HG03558 (cell line): ENCODE data around the gene CACNA1D.

Experiments used
- ATAC-seq: cut with Tn5 transposase; IDR thresholded peaks from one replicate; pipeline ENCODE4 v1.9.1; 2021; ENCODE audit warnings: moderate number of reproducible peaks; ENCODE audit not compliant: unreplicated experiment; ENCODE audit errors: extremely low read depth

Gene CACNA1D

DNA sequence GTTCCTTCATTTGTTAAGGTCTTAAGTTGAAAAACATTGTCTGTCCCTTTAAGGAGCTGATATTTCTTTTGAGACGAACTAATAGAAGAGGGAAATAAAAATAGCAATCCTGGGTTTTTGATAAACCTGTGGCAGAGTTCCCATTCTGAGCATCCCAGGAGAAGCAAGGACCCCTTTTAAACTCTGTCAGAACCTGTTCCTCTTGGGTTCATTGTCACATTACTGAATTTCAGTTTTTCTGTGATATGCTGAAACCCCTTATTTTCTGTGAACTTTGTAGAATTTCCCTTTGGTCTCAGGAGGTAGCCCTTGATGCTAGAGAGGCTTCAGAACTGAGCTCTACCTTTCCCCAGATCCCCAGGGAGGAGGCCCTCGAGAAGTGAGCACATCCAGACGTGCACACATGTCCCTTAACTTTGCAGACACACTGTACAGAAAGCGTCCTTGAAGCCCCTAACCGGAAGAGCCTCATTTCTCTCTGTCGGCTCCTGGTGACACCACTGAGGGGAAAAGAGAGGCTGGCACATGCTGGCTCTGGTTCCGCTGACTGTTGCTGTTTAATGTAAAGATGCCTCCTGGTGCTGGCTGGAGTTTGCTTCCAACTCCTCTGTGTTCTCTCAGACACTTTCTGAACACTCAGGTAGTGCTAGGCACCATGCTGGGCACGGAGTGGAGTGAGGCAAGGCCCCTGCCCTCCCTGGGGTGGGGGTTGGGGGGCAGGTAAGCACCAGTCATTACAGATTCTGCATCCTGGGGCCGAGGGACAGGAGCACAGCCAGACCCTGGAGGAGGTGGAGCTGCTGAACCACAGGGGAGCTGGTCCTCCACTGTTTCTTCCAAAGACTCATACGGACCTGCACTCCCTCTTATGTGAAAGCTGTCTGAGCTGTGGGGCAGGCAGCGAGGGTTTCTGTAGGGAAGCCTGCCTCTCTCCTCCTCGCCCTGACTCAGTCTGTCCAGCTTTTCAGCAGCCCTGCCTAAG, 274.4 kb downstream of the CACNA1D start:
- no peak for ATAC-seq

DNA sequence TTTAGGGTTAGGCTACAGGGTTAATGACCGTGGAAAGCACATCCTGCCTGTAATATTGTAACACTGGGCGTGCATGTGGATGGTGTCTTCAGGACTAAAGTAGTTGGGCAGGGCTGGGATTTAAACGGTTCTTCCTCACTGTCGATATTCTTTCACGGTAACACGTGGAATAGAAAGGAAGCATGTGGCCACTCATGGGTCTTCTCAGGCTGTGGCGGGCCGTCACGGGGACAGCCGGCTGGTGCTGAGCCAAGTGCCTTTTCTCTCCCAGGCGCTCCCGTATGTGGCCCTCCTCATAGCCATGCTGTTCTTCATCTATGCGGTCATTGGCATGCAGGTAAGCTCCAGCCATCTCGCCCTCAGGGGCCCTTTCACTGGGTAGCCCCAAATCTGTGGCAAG, 278.2 kb downstream of the CACNA1D start:
- ATAC-seq: no peak

DNA sequence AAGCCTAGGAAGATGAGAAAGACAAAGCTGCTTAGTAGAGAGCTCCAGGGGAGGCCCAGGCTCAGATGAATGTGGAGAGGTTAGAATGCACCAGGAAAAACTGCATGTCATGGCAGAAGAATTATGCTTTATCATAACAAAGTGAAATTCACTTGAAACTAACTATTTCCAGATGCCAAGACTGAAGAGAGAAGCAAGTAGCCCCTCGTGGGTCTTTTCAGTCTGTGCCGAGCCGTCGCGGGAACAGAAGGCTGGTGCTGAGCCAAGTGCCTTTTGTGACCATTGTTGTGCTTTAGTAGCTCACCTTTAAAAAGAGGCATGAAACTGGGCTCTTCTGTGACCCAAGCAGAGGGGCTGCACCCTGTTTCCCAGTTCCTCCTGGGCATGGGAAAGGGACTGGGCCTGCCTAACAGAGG, 278.6 kb downstream of the CACNA1D start:
- no peak for ATAC-seq

DNA sequence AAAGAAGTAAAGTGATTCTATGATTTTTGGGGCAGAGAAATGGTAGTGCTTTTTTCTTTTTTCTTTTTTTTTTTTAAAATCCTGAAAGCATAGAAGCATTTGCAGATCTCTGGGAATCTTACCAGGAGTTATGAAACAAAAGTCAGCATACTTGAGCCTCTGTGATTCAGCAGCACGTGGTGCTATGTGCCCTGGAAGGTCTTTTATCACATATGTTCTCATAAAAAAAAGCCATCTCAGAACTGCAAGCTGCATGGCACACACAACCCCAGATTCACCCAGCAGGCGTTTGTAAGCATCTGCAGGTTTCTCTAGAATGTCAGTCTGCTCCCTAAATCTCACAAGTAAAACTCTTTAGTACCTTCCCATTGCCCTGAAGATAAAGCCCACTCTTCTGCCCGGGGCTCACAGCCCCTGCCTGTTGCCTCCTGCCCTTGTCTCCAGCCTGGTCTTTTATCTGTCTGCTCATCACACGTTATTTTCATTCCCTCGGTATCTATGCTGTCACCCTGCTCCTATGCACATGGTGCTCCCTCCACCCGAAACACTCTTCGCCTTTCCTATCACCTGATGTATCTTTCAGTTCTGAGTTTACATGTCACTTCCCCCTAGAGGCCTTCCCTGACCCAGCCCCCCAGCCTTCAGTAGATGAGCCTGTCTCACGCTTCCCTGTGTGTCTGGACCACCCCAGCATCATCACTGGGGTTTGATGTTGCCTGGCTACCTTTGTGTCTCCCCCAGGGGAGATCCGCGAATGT, 279.4 kb downstream of the CACNA1D start:
- peak; percentile 86 for ATAC-seq

DNA sequence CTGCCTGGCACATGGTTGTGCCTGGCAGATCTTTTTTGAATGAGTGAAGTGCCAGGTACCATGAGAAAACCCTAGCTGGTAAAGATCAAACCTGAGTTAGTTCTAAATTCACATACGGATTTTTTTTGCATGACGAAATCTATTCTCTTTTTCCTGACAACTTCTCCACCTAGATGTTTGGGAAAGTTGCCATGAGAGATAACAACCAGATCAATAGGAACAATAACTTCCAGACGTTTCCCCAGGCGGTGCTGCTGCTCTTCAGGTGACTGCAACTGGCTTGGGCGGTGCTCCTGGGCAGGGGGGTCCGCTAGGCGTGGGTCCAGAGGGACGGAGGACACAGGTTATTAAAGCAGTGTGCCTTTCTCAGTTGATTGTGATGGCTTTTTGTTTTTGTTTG, 280.0 kb downstream of the CACNA1D start:
- ATAC-seq: no peak

DNA sequence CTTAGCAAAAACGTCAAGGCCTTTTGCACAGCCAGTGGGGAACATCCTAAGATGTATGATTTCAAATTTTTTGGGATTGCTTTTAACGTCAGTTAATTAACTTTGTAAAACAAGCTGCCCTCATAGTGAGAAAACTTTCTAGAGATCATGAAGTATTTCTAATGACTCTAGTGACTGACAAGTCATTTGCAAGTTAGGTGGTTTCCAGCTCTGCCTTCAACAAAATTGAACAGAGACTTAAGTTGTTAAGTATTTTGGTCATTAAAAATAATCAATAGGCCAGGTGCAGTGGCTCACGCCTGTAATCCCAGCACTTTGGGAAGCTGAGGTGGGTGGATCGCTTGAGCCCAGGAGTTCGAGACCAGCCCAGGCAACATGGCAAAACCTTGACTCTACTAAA, 280.6 kb downstream of the CACNA1D start:
- no peak for ATAC-seq

DNA sequence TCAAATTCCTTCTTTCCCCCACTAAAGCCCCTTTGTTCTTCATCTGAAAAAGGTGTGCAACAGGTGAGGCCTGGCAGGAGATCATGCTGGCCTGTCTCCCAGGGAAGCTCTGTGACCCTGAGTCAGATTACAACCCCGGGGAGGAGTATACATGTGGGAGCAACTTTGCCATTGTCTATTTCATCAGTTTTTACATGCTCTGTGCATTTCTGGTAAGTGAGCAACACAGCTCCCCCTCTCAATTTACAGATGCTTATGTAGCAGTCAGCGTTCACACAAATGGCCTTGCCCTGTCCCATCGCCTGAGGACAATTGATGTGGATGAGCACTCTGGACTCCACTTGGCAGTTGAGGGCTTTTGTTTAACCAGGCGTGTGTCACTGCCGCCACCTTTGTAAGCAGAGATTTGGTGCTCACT, 281.4 kb downstream of the CACNA1D start:
- ATAC-seq: no peak

DNA sequence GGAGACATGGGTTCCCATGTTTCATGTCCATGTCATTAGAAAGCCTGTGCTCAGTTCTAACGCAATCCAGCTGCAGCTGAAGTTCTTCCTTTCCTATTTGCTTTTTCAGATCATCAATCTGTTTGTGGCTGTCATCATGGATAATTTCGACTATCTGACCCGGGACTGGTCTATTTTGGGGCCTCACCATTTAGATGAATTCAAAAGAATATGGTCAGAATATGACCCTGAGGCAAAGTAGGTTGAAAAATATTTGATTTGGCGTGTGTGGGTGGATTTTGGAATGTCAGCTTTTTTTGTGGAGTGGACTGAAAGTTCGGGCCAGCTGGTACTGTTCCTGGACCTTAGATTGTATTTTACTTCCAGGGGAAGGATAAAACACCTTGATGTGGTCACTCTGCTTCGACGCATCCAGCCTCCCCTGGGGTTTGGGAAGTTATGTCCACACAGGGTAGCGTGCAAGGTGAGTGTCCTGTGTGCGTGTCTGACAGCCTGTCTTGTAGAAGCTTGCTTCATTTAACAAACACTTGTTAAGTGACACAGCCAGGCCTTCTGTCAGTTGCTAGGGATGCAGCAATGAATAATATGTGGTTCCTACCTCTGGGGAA, 282.2 kb downstream of the CACNA1D start:
- ATAC-seq: no peak

DNA sequence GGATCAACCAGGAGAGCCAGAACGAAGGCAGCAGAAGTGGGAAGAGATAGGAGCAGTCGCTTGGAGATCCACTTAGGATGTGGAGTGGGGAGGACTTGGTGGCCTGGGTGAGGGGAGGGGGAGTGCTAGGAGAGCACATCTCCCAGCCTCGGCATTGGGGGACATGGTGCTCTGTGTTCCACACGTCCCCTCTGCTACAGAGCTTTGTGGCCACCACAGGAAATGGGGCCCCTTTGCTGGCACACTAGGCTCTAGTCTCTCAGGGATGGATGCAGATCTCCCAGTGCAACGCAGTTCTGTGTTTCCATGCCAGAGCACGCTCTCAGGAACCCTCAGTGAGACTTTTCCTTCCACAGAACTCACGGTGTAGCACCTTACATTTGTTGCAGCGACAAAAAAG, 283.1 kb downstream of the CACNA1D start:
- no peak for ATAC-seq

DNA sequence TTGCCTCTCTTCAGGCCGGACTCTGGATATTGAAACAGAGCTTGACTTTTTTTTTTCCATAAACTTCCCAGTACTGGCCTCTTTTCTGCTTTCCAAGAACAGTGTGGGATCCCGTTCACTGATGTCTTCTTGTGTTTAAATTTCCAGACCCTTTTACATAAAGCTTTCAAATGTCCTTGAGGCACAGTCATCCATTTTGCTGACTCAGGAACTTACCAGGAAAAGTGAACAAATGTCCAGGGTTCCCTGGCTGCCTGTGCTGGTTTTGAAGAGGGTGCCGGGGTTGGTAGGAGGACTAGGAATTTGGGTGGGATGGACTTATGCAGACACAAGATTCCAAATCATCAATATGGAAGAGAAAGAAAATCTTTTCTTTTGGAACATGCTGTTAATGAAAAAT, 283.7 kb downstream of the CACNA1D start:
- no peak for ATAC-seq

DNA sequence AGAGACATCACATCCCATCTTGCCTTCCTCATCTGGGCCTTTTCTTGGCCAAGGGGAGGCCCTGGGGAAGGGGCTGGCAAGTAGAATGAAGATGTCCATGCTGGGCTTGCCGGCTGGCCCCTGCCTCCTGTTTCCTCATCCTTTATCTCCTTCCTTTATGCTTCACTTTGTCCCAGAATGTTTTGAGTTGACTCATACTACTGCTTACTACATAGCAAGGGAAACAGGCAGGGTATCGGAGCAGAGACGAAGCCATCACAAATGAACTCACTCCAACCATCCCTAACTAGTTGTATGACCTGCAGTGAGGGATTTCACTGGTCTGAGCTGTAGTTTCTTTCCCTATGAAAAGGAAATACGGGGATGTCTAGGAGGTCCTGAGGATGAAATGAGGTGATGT, 285.8 kb downstream of the CACNA1D start:
- no peak for ATAC-seq

DNA sequence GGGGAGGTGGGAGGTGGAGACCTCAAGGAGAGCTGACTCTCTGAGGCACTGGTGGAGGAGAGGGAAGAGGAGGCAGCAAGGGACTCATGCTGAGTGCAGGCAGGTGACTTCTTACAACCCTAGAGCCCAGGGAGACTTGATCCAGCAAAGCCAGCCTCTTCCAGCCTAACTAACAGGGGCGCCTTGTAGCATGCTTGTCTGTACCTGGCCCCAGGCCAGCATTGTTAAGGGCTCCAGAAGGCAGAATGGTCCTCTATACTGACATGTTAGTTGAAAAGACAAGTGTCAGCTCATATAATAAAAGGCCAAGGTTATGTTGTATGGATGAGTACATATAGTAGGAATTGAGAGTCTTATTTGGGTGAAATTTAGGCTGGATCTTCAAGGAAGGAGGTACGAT, 286.4 kb downstream of the CACNA1D start:
- ATAC-seq: no peak

DNA sequence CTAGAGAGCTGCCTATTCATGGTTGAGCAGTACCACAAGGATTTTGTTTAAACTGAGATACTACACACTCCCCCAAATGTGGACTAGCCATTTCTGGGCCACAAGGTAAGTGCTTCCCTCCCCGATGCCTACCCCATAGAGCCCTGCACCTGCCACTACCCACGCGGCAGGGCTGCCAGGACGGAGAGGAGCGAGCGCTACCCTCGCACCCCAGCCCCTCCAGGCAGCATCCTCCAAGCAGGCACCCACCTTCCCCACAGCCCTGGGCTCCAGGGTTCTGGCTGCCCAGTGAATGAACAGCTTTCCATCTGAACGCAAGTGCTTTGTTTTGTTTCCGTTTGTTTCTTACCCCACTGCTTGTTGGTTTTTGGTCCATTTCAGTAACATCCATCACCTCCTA, 292.6 kb downstream of the CACNA1D start:
- ATAC-seq: no peak

DNA sequence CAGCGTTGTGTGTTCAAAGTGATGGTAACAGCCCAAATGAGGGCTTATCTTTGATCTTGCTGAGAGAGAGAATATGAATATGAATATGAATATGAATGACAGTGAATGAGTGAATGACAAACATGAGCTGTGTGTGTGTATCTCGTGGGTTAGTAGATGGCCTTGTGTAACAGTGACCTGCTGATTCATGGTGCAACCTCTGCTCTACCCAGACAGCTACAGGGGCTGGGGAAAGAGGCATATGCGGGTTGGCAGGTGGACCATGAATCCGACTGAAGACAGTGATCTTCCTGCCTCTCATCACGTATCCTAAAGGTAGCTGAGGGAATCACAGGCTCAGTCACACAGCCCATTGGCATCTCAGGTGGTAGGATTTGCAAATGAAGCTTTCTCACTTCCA, 293.6 kb downstream of the CACNA1D start:
- ATAC-seq: no peak

DNA sequence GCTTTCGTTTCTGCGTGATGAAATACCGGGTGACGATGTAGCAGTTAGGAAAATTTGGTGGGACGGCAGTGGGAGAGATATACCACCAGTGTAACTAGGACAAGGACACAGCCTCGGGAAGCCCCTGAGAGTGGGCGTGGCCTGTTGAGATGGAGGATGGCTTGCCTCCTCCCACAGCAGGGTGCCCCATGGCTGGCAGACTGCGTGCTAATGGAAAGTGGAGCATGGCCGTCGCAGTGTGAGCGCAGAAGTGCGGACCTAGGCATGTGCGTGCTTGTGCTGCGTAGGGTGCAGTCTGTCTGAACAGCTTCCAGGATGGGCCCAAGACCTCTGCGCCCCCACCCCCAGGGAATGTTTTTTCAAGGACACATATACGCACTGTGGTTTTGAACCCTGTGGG, 295.0 kb downstream of the CACNA1D start:
- ATAC-seq: no peak

DNA sequence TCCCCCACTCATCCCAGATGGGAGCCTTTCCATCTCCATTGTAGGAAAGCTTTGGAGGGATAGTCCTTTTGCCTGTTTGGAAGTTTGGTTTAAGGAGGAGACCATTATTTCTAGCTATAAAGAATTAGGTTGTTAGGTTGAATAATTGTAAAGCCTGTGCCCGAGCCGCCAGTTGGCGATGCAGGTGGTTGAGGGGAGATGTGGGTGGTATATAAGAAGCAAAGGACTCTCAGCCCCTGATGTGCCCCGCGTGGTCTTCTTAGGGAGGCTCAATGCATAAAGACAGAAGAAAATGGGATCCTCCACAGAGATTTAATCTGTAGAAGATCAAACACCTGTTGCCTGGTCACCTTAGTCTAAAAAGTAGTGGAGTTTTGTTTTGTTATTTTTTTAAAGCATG, 296.1 kb downstream of the CACNA1D start:
- ATAC-seq: no peak

DNA sequence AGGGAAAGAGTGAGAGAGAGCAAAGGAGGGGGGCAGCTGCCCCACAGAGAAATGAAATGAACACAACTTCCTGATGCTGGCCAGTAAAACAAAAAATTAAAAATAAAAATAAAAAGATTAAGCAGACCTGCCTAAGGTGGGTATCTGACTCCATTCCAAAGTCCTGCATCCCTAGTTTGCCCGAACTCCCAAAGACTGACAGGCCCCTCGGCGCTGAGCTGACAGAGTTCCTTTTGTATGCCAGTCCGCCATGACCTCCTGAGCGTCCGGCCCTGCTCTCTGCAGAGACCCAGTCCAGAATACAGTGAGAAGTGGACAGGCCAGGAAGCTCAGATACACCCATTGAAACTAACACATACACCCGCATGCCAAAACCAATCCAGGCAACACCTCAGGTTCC, 296.9 kb downstream of the CACNA1D start:
- ATAC-seq: no peak

DNA sequence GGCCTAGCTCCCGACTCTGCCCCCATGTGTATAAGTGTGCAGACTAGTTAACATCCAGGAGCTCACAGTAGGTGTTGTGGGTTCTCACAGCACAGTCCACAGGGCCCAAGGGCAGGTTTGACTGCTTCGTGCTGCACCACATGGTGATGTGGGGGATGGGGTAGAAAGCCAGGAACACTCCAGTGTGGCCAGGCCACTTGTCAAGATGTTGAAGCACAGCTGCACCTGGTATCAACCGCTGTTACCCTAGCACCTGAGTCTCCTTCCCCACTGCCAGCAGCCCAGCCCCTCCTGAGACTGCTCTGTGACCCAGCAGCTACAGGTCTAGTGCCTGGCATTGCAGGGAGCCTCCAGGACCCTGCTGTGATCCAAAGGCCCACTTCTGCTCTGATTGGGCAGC, 298.5 kb downstream of the CACNA1D start:
- no peak for ATAC-seq

DNA sequence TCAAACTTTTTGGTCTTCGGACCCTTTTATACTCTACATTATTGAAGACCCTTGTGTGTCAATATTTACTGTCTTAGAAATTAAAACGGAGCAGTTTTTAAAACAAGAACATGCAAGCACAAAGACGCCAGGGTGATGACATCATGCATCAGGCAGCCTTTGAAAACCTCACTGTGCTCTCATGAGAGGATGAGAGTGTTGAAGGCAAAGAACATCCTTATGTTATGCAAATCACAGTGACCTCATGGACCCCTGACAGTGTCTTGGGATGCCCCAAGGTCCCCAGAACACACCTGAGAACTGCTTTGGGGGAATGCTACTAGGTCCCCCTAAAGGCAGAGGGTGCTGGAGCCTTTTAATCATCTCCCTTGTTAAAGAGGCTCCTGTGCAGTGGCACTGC, 300.2 kb downstream of the CACNA1D start:
- ATAC-seq: no peak

DNA sequence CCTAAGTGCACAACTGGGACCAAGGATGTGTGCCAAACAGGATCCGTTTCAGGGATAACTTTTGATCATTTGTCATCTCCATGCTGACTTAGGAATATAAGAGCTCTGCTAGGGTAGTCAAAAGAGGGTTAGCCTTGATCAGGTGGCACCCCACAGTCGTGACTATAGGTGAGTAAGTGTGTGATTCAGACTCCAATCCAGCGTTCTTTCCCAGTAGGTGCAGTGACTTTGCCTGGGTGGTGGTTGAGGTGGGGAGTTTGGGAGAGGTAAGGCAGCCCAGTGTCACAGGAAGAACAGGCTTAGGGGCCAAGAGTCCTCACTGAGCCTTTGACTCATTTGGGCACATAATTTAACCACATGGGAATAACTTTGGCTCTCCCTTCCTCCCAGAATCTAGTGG, 300.8 kb downstream of the CACNA1D start:
- ATAC-seq: no peak
